Rectal smooth muscle tissue (tissue), 1 donor: ENCODE measurements around the gene SBF1.

ENCODE experiments used
- H3K27ac ChIP-seq: one replicate; pipeline ENCODE4 v1.7.0; 2013; ENCODE audit warnings: low read depth, low read length, inconsistent platforms
- H3K27me3 ChIP-seq: one replicate; pipeline ENCODE4 v1.7.0; 2013; ENCODE audit warnings: low read length; ENCODE audit not compliant: control insufficient read depth, insufficient read depth
- H3K36me3 ChIP-seq: one replicate; pipeline ENCODE4 v1.7.0; 2013; ENCODE audit warnings: low read length; ENCODE audit not compliant: control insufficient read depth, insufficient read depth
- H3K4me1 ChIP-seq: one replicate; pipeline ENCODE4 v1.7.0; 2013; ENCODE audit warnings: low read length; ENCODE audit not compliant: control insufficient read depth, insufficient read depth
- H3K4me3 ChIP-seq: one replicate; pipeline ENCODE4 v1.7.0; 2013; ENCODE audit warnings: low read length
- H3K9ac ChIP-seq: one replicate; pipeline ENCODE4 v1.7.0; 2013; ENCODE audit warnings: low read length

SBF1 gene

GRCh38 chr22:50465066-50465930, 9.5 kb downstream of the SBF1 start:
- Histone ChIP-seq H3K9ac (no peak overlapping the region), H3K27ac (no peak overlapping the region), H3K4me1 (no peaks in the 10 kb centered on the region), H3K4me3 (no peak overlapping the region), H3K36me3 (peaks cover 54% of the 10 kb centered on the region), H3K27me3 (no peaks in the 10 kb centered on the region)

- H3K27ac ChIP-seq = no peak overlapping the region
- no peak overlapping the region for H3K9ac ChIP-seq
- no peak overlapping the region for H3K4me3 ChIP-seq
- H3K4me1 ChIP-seq = no peaks in the 10 kb centered on the region
- H3K27me3 ChIP-seq = no peaks in the 10 kb centered on the region
- H3K36me3 ChIP-seq = peaks cover 59% of the 10 kb centered on the region
Observed at GRCh38 chr22:50464451-50464850, 10.4 kb downstream of the SBF1 start.

DNA sequence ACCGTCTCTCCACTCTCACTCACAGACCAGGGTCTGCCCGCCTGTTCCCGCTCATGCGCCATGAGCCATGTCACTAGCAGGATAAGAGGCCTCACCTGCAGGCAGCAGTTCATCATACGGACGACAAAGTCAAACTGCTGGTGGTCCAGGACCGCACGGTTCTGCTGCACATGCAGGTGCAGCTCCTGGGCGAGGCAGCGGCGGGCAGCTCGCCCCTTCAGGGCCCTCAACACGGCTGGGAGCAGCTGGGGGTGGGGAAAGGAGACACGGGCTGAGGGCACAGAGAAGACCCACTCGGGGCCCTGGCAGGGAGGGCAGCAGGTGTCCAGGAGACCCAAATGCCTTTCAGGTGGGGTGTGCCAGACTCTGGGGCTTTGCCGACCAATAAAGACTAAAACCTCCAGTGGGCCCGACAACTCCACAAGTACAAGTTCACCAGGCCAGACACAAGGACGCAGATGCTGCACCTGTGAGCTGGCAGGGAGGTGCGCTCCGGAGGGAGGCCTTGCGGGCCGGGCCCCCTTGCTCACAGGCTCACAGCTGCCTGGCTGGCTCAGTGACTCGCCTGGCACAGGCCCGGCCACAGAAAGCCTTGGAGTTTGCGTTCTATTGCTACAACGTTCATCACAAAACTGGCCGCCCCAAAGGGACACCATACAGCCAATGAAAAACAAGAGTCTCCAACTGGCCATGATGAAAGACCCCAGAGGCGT, 11.5 kb downstream of the SBF1 start:
- peaks cover 62% of the 10 kb centered on the region for H3K36me3 ChIP-seq
- H3K27ac ChIP-seq = no peak overlapping the region
- H3K4me3 ChIP-seq = no peak overlapping the region
- H3K9ac ChIP-seq = no peak overlapping the region
- H3K27me3 ChIP-seq = no peaks in the 10 kb centered on the region
- H3K4me1 ChIP-seq = no peaks in the 10 kb centered on the region

DNA sequence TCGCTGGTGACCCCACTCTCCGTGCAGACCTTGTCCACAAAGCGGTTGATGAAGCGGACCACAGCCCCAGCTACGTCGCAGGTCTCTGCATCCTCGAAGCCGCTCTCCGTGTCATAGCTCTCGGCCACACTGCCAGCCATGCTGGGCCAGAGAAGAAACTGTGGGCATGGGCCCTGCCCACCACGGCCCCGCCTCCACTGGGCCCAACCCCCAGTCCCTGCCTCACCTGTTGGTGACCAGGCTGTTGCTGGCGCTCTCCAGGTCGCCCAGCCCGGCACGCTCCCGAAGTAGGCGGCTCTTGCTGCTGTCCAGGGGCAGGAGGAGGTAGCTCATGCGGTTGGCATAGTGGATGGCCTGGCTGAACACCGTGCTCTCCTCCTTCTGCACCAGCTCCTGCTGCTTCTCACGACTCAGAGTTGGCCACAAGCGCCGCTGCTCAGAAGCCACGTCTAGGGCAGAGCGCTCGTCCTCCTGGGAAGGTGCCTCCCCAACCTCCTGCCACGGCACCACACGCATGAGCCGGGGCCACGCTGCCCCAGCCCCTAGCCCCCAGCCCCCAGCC, 12.8 kb downstream of the SBF1 start:
- no peaks in the 10 kb centered on the region for H3K27me3 ChIP-seq
- no peaks in the 10 kb centered on the region for H3K4me1 ChIP-seq
- no peak overlapping the region for H3K9ac ChIP-seq
- no peak overlapping the region for H3K27ac ChIP-seq
- peaks cover 61% of the 10 kb centered on the region for H3K36me3 ChIP-seq
- H3K4me3 ChIP-seq = no peak overlapping the region

DNA sequence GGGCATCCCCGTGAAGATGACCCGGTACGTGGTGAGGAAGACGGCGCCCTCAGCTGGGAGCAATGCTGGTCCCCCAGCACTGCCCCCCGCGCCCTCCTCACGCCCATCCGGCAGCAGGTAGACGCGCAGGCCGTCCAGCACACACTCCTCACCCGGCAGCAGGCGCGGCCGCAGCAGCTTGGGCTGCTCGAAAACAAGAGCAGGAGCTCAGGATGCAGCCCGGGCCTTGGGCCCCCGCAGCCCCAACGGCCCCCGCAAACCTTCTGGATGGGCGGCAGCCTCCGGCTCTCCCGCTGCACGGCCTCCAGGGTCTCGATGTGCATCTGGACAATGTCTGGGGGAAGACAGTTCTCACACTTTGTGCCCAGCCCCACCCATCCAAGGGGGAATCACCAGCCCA, 13.3 kb downstream of the SBF1 start:
- Histone ChIP-seq H3K4me1 (no peaks in the 10 kb centered on the region), H3K9ac (no peak overlapping the region), H3K27me3 (no peaks in the 10 kb centered on the region), H3K4me3 (no peak overlapping the region), H3K27ac (no peak overlapping the region), H3K36me3 (peaks cover 56% of the 10 kb centered on the region)

DNA sequence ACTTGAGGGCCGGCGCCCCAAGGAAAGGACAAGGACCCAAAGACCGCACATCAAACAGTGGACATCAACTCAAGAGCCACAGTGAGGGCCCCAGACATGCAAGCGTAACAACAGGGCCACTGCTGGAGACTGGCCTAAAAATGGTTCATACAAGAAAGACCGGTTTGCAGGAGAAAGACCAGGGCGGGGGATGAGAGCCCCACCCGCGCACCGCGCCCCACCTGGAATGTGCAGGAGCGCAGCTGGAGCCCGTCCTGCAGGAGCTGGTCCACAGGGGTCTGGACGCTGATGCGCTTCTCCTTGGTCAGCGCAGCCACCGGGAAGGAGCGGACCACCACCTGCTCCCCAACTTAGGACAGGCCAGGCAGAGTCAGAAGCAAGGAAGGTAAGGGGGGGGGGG, 13.9 kb downstream of the SBF1 start:
- Histone ChIP-seq H3K27me3 (no peaks in the 10 kb centered on the region), H3K4me3 (no peak overlapping the region), H3K27ac (no peak overlapping the region), H3K4me1 (no peaks in the 10 kb centered on the region), H3K36me3 (peaks cover 52% of the 10 kb centered on the region), H3K9ac (no peak overlapping the region)

DNA sequence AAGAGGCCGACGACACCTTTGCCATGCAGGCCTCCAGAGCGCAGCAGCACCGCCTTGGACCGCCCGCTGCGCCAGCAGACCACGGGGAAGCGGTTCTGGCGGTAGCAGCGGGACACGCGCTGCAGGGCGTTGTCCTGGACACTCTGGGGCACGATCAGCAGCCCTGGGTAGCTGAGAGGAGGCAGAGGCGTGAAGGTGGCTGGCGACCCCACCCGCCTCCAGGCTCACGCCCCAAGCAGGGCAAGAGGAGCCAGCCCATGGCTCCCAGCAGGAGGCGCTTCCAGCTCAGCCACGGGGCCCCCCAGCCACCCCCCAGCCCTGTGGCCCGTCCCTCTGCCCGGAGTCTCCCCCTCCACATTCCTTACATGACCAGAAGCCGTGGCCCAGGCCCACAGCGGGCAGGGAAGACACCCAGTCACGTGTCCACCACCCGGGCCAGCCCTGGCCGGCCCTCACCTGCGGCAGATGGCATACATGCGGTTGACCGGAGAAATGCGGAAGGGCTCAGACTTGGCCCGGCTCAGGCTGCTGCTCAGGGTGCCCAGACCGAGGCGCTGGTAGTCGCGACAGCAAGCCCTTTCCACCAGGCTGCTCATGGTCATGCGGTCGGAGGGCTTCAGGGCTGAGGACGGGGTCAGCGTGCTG, 15.2 kb downstream of the SBF1 start:
- H3K27ac ChIP-seq = no peak overlapping the region
- no peak overlapping the region for H3K4me3 ChIP-seq
- H3K4me1 ChIP-seq = no peaks in the 10 kb centered on the region
- H3K9ac ChIP-seq = no peak overlapping the region
- H3K27me3 ChIP-seq = no peaks in the 10 kb centered on the region
- peaks cover 50% of the 10 kb centered on the region for H3K36me3 ChIP-seq

DNA sequence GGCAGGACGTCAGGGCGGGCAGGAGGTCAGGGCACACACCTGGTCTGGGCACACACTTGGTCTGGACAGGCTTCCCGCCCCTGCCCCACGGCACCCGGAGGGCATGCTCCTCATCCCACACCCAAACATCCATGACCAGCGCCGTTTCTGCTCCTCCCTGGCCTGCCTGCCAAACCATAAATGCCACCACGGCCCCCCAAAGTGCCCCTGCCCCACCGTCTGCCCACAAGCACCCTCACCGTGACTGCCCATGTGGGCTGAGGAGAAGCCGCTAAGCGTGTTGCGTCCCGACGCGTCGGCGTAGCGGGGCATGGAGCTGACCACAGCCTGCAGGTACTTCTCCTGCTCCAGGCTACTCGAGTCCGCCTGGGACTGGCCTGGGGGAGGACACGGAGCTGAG, 15.8 kb downstream of the SBF1 start:
- no peak overlapping the region for H3K9ac ChIP-seq
- peaks cover 45% of the 10 kb centered on the region for H3K36me3 ChIP-seq
- H3K4me3 ChIP-seq = no peak overlapping the region
- H3K27ac ChIP-seq = no peak overlapping the region
- H3K4me1 ChIP-seq = no peaks in the 10 kb centered on the region
- no peaks in the 10 kb centered on the region for H3K27me3 ChIP-seq

- H3K36me3 ChIP-seq = peaks cover 39% of the 10 kb centered on the region
- no peaks in the 10 kb centered on the region for H3K4me1 ChIP-seq
- no peak overlapping the region for H3K27ac ChIP-seq
- no peaks in the 10 kb centered on the region for H3K27me3 ChIP-seq
- no peak overlapping the region for H3K4me3 ChIP-seq
- no peak overlapping the region for H3K9ac ChIP-seq
Observed at GRCh38 chr22:50456466-50457234, 18.2 kb downstream of the SBF1 start.

GRCh38 chr22:50456026-50456425, 18.8 kb downstream of the SBF1 start:
- H3K9ac ChIP-seq = no peak overlapping the region
- no peak overlapping the region for H3K27ac ChIP-seq
- no peak overlapping the region for H3K4me3 ChIP-seq
- H3K27me3 ChIP-seq = no peaks in the 10 kb centered on the region
- no peaks in the 10 kb centered on the region for H3K4me1 ChIP-seq
- H3K36me3 ChIP-seq = peaks cover 38% of the 10 kb centered on the region

- H3K27me3 ChIP-seq = no peaks in the 10 kb centered on the region
- H3K36me3 ChIP-seq = peaks cover 30% of the 10 kb centered on the region
- H3K4me1 ChIP-seq = no peaks in the 10 kb centered on the region
- no peak overlapping the region for H3K9ac ChIP-seq
- no peak overlapping the region for H3K27ac ChIP-seq
- no peak overlapping the region for H3K4me3 ChIP-seq
Observed at GRCh38 chr22:50455201-50455600, 19.6 kb downstream of the SBF1 start.
